GM19238 (cell line): Measurements from ENCODE around the gene NGEF.

Experiments
- DNase-seq: peaks from one replicate; pipeline ENCODE4 v3.0.0; 2011; ENCODE audit warnings: low spot score; ENCODE audit not compliant: insufficient read length

Gene NGEF

DNA sequence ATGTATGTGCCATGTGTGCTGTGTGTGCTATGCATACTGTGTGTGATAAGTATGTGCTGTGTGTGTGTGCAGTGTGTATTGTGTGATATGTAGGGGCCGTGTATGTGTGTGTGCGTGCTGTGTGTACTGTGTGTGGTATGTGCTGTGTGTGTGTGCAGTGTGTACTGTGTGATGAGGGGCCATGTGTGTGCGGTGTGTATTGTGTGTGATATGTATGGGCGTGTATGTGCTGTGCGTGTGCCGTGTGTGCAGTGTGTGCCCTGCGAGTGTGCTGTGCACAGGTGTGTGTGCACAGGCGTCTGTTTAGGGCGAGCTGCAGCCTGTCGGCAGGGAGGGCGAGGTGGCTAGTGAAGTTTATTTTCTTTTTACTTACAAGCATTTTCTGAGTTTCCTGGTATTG is 126.9 kb downstream of the NGEF start:
- no peak for DNase-seq

DNA sequence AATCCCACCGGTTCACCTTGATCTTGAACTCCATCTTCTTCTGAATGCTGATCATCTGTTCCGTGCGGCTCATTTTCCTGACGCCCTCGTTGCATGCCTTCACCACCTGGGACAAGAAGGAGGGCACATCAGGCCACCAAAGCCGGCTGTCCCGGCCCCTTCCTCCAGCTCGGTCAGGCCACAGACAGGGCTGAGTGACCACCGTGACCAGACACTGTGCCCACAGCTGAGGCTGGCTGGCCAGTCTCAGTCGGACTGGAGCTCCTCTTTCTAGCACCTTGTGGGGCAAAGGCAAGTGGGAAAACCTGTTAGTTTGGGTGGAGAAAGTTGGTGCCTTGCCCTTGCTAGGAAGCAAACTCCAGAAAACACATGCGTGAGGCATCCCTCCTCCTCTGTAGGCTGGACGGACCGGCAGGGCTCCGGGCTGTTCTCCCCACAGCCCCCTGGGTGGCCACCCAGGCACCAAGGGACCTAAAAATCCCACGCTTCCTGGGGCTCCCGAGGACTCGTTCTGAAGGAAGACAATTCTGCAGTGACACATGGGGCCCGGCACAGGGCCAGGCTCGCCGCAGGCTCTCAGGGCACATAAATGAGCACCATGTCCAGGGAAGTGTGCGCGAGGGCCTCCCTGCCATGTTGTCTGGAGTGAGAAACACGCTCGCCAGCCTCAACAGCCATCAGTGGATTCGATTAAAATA is 127.6 kb downstream of the NGEF start:
- no peak for DNase-seq

DNA sequence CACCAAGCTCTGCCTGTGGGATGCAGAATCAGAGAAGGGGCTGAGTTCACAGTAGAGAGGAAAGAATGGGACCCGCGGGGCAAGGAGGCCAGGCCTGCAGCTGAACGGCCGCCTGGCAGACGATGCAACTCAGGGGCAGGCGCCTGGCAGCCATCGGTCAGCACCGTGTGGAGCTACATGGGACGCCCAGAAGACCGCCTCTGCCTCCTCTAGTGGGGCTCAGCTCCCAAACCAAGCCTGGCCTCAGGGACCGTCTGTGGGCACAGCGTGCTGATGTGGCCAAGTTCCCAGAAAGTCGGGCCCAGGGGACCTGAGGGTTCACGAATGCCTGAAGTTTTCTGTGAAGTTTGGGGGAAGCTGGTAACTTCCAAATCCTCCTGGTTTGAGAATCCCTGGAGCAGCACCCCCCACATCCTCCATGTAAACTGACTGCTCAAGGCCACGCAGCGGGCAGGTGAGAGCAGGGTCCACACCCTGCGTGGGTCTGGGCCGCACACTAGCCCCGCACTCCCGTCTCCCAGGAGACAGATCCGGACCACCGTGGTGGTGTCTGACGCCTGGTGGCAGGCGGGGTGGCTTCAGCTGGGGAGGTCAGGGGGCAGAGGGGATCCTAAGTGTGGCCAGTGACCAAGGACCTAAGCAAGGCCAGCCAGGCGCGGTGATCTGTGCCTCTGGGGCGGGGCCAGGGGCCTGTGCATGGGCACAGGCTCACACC is 128.3 kb downstream of the NGEF start:
- DNase-seq = no peak

DNA sequence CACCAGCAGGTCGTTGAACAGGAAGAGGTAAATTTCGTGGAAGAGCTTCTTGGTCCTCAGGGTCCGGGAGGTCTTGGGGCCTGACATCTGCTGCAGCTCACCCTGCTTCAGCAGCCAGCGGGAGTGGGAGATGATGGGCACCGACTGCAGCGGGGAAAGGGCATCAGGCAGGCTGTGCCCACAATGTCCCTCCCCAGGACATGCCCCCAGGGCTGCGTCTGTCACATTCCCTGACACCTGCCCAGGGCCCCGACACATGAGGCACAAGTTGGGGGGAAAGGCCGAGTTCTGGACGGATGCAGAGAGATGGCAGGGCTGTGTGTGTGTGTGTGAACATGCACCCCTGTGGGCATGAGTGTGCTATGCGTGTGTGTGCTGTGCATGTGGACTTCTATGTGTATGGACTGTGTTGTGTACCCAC is 129.0 kb downstream of the NGEF start:
- DNase-seq = no peak

DNA sequence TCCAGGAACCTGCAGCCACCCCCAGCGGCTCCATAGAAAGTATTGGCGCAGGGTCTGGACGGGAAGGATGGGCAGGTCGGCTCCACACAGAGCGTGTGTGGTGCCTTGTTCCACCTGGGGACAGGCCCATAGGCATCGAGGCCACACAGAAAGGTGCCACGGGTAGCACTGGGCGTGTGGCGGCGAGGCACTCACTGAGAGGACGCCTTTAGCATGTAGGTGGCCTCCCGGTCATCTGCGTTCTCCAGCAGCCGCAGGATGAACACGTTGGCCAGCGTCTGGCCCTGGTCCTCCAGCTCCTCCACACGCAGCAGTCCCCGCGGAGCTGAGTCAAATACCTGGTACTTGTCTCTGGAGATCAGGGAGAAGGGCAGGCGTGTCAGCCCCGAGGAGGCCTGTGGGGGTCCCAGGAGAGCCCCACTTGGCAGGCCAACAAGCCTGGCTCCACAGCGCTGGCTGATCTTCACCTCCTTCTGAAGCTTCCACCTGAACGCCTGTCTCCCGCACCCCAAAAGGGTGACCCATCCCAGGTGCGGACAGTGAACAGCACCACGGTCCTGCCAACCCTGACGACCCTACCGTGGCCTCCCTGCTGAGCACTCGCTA is 129.8 kb downstream of the NGEF start:
- DNase-seq = no peak

GRCh38 chr2:232882505-232883115 is 130.4 kb downstream of the NGEF start:
- DNase-seq = no peak

GRCh38 chr2:232882085-232882484 is 131.0 kb downstream of the NGEF start:
- DNase-seq = no peak

GRCh38 chr2:232880764-232881351 is 132.2 kb downstream of the NGEF start:
- DNase-seq = no peak

DNA sequence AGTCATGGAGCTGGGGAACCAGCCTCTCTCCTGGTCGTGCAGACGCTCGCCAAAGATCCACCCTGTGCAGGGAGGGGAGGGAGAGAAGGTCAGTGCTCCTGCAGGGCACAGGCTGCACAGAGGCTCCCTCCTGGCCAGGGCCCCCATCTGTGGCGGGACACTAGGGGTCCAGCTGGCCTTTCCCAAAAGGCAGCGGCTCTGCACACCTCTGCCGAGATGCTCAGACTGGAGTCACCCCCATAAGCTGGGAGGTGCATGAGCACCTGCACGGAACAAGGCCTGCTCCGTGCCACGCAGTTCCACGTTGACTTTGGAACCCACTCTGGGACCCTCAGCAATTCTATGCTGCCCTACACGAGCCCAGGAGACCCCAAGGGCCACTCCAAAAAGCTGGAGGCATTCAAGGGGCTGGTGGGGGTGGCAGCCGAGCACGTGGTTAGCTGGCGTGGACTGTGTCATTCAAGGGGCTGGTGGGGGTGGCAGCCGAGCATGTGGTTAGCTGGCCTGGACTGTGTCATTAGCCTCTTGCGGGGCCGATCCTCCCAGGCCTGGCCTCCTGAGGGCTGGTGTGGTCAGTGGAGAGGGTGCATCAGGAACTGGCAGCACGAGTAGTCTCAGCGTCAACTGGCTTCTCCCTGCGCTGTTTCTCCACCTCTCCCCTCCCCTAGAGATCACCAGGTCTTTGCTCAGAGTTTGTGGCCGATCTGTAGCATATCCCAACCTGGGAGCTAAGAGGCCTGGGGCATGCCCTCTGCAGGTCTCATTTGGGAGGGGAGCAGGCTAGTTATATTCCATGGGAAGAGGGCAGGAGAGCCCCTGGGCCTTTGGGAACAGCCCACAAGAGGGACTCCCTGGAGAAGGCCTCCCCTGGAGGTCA is 133.2 kb downstream of the NGEF start:
- no peak for DNase-seq

- no peak for DNase-seq
Measured at GRCh38 chr2:232878855-232879617, 134.0 kb downstream of the NGEF start.

- DNase-seq = no peak
Measured at GRCh38 chr2:232877940-232878511, 135.0 kb downstream of the NGEF start.

GRCh38 chr2:232876978-232877441 is 136.0 kb downstream of the NGEF start:
- no peak for DNase-seq

DNA sequence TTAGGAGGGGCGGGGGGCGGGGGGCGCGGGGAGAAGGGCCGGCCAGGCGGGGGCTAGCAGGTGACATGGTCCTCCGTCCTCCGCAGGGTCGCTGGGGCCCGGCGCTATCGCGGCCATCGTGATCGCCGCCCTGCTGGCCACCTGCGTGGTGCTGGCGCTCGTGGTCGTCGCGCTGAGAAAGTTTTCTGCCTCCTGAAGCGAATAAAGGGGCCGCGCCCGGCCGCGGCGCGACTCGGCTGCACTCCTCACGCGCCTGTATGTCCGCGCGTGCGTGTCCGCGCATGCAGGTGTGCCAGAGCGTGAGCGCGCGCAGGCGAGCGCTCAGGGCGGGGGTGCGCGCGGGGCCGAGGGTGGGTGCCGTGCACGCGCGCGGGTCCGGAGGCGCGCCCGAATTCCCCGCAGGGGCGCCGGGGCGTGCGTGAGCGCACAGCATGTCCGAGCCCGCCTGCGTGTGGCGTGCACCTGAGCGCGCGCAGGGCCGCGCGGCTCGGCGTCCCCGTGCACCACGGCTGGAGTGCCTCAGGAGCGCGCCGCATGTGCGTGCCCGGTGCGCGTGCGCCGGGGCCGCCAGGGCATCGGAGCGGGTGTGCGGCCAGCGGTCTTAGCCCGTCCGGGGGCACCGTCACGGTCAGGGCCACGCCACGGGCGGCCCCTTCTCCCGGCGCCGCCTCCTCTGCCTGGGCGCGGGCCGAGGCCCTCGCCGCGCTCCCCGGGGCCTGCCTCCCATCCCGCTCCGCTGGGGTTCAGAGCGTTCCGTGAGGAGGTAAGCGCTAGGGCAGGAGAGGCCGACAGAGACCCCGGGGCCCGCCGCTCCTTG is 136.7 kb downstream of the NGEF start:
- DNase-seq = peak; percentile 28

DNA sequence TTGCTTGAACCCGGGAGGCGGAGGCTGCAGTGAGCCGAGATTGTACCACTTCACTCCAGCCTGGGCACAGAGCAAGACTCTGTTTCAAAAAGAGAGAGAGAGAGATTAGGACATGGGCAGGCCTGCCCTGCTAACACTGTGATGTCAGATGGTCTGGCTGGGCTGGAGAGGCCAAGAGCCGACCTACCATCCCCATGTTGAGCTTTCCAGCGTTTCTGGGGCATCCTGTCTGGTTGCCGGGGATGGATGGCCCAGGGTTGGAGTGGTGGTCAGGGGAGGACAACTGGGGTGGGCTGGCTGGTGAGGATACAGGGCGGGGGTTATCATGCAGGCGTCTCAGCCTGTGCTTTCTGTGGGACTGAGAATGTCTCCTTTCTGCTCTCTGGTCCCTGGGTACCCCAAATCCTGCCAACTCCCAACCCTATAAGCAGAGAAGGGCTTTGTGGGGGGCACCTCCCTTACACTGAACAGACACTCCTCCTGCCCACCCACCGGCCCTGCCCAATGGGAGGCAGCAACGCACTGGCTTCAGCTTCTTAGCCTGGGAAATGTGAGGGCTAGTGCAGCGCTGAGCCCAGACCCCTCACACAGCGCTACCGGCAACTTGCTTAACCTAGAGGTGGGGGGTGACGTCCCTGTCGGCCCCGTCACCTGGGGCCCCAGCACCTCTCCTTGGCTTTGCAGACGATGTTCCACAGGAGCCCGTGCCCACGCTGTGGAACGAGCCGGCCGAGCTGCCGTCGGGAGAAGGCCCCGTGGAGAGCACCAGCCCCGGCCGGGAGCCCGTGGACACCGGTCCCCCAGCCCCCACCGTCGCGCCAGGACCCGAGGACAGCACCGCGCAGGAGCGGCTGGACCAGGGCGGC is 137.6 kb downstream of the NGEF start:
- DNase-seq = no peak

DNA sequence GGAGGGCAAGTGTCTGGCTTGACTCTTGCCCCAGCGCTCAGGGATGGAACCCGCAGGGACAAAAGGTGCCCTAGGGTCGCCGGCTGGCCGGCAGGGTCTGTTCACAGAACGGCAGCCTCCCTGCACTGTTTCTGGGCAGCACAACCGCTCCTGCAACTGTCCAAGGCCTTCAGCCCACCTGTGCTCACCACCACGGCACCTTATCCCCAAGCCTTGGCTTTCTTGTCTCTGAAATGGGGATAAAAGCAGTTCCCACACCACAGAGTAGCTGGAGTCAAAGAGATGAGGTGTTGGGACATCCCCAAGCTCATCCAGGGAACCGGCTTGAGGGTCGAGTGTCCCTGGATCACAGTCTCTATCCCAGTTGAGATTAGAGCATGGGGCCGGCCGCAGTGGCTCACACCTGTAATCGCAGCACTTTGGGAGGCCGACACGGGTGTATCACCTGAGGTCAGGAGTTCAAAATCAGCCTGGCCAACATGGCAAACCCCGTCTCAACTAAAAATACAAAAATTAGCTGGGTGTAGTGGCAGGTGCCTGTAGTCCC is 138.3 kb downstream of the NGEF start:
- DNase-seq = no peak

DNA sequence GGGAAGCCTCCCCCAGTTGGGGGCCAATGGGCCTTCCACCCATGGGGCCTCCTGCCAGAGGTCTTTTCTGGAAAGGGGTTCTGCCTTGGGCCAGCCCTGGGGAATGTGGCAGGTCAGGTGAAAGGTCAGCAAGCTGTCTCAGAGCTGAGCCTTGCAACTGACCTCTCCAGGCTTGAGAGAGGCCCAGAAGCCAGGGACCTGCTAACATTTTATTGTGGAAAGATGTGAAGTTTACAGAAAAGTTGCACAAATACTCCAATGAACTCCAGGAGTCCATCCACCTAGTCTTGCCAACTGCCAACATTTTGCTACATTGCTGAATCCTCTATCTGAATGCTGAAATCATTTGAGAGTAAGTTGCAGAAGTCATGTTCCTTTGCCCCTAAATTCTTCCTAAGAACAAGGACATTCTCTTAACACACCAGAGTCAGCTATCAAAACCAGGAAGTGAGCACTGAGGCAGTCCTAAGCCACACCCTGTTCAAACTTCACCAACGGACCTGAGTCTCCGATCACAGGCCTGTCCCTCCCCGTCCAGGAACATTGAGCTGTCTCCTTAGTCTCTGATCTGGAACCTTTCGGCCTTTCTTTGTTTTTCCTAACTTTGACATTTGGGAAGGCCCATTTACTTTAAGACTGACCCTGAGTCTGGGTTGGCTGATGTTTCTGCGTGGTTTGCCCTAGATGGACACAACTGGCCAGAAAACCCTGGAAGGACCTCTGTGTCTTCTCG is 139.0 kb downstream of the NGEF start:
- DNase-seq = no peak
